GM21447 (cell line): ENCODE measurements around the gene OSBPL2.

Source experiments
- ATAC-seq: cut with Tn5 transposase; IDR thresholded peaks from one replicate; pipeline ENCODE4 v1.9.1; 2021; ENCODE audit not compliant: unreplicated experiment

Gene OSBPL2

DNA sequence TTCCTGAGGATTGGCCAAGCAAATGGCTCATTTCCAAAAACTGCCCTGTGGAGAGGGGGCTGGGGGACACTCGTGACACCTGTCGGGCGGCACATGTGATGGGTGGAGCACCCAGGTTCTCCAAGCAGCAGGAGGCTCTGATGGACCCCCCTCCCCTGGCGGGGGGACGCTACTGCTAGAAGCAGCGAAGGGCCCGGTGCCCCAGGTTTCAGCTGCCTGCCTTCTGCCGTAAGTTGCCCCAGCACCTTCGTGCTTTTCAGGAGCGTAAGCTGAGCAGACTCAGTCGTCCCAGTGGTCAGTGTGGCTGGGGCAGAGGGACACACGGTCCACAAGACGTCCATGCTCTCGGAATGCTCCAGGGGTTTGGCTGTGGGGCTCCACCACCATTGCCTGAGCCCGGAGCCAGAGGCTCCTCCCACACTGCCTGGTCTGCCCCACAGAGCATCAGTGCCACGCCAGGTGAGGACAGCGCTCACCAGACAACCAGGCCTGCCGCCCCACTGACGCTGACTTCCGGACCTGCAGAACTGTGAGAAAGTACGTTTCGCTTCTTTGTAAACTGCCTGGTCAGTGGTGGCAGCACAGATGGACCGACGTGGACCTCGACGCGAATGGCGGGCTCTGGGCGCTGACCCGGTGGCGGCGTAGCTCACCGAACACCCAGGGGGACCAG lies 60.4 kb downstream of the OSBPL2 start:
- ATAC-seq = no peak

DNA sequence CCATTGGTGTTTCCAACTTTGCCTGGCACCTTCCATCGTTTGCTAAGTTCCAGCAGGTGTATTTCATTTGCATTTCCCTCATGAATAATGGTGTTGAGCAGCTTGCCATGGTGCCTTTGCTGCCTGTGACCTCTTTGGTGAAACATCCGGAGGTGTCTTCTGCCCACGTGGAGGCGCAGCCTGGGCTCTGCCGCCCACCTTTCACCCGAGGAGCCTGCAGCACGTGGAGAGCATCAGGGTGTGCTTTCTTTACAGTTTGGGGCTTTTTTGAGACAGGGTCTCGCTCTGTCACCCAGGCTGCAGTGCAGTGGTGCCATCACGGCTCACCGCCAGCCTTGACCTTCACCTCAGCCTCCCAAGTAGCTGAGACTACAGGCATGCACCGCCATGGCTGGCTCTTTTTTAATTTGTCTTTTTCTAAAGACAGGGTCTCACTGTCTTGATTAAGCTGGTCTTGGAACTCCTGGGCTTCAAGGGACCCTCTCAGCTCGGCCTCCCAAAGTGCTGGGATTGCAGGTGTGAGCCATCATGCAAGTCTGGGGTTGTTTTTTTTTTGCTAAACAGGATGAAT lies 61.4 kb downstream of the OSBPL2 start:
- no peak for ATAC-seq

DNA sequence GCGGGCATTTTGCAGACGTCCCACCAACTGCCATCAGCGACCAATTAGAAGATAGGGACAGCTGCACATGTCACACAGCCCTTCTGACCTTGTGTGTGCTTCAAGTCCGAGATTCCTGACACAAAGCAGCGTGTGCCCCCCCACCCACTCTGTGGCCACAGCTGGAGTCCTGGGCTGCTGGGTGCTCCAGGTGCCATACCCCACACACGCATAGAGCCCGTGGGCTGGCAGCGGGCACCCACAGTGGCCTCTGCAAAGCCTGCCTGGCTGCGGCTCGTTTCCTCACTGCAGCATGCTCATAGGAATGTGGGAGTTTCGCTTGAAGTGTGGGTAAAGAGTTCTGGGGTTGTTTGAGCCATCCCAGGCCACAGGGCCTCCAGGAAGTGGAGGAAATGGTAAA lies 62.0 kb downstream of the OSBPL2 start:
- ATAC-seq = no peak

DNA sequence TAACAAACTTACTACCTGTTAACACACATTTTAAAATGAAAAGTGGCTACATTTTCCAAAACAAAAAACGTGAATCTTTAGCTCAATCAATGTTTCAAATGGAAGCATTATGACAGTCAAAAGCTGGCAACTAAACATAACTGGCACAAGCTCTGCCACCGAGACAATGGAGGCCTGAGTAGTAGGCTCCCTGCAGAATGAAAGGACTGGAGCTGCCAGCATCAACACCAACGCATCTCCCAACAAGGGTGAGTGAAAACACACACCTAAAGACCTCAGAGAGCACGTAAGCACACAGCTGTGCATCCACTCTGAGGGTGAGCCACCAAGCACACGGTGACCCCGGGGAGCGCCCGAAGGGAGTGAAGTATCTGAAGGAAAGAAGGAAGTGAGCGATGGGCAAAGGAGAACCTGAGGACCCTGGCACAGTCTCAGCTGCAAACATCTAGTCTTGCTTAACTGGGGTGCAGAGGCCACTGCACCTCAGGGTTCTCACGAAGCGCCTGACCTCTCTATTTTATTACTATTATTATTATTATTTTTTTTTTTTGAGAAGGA lies 62.9 kb downstream of the OSBPL2 start:
- ATAC-seq = no peak

DNA sequence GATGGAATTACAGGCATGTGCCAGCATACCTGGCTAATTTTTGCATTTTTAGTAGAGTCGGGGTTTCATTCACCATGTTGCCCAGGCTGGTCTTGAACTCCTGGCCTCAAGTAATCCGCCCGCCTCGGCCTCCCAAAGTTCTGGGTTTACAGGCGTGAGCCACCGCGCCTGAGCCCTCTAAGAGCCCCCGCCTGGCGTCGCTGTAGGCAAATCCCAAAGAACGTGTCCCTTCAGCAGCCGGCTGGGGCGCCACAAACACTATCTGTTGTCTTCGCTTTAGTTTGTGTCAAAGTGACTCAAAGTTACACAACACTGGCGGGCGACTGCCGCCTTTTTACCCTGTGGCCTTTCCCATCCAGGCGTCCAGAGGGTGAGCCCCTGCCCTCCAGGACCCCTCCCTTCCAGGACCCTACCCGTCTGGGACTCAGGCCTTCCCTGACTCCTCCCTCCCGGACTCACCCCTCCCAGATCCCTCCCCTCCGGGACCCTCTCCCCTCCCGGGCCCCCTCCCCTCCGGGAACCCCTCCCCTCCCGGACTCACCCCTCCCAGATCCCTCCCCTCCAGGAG lies 63.5 kb downstream of the OSBPL2 start:
- peak; percentile 40 for ATAC-seq

DNA sequence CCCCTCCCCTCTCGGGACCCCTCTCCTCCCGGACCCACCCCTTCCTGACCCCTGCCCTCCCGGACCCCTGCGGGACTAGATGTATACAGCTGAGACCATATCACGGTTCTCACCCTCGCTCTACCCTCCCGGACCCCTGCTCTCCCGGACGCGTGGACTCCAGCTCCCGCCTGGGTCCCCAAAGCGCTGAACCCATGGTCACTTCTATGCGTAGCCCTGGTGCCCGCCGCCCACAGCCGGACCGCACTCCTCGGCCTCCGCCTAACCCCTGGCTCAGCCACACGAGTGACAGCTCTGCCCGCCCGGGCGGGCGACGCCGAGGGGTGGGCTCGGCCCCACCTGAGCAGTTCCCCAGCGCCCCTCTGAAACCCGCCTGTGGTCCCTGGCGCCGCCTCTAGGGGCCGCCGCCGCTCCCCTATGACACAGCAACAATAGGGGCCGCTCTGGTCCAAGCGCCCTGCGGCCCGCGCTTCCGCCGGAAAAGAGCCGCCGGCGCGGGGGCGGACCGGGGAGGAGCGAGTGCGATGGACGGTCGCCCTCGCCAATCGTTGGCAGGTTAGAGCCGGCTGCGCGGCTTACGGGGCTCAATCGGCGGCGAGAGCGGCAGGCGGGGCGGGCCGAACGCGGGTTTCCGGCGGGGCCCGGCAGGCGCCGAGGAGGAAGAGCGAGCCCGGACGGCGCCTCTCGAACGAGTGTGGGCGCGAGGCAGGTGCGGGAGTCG lies 64.2 kb downstream of the OSBPL2 start, which contains the start of gene ADRM1:
ADRM1 (plus strand) TSS at position 657 of the 721 bp plus-strand sequence. CDS start 572 bp downstream, outside the sequence.
- peak; percentile 75 for ATAC-seq

DNA sequence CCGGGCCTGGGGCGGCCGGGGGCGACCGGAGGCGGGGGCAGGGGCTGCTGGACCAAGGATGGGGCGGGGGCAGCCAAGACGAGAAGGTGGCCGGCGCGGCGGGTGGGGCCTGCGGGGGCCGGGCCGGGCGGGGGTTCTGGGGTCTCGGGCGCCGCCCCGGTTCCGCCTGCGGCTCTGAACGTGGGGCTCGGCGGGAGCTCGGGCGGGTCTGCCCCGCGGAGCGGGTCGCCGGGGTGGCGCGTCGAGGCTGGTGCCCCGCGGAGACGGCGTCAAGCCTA lies 64.7 kb downstream of the OSBPL2 start:
- no peak for ATAC-seq

DNA sequence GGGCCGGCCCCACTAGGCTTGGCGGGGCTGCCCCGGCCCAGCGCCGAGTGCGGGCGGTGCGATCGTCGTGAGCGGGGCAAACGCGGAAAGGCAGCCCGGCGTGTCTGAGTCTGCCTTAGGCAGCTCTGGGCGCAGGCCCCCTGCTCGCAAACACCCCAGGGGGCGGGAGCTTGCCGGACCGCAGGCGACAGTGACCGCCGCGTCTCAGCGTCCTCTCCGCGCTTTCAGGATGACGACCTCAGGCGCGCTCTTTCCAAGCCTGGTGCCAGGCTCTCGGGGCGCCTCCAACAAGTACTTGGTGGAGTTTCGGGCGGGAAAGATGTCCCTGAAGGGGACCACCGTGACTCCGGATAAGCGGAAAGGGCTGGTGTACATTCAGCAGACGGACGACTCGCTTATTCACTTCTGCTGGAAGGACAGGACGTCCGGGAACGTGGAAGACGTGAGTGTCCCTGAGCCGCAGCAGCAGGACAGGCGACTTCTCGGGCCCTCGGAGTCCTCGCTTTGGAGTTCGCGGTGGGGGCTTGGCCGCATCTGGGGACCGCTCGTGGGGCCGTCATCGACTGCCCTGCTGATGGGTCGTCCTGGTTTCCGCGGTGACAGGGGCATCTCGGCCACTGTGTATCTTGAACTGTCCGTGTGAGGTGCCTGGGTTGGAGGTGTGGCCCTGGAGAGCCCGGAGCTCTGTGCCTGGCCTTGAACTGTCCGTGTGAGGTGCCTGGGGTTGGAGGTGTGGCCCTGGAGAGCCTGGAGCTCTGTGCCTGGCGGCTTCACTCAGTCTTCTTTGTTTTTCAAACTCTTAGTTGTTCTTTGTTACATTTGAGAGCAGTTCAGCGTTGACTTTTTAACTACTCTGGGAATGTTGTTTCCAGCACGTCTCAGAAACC lies 65.3 kb downstream of the OSBPL2 start:
- no peak for ATAC-seq

DNA sequence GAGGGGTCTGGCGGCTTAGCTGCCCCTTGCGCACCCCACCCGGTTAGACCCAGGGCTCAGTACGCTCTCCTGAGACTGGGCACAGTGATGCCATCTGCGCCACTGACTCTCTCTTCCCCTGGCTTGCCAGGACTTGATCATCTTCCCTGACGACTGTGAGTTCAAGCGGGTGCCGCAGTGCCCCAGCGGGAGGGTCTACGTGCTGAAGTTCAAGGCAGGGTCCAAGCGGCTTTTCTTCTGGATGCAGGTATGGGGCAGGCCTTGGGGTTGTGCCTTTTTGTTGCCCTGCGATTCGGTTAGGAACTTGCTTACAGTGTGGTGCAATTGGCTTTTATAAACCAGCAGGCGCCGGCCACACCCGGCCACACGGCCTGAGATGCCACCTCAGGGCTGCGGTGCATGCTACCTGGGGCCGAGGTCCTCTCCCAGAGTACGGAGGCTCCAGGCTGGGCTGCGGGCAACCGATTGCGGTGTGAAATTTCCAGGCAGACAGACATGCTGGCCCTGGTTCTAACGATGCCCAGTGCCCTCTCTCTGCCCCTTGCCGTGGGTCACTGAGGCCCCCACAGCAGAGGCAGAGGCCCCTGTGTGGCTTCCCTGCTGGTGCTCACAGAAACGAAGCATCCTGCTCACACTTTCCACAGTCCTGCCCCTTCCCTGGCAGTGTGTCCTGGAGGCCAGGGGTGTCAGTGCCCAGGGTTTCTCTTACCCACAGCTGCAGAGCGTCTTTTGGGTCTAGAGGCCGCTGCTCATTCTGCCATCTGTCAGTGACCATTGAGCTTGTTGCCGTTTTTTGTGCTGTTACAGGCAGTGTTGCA lies 66.2 kb downstream of the OSBPL2 start:
- no peak for ATAC-seq

DNA sequence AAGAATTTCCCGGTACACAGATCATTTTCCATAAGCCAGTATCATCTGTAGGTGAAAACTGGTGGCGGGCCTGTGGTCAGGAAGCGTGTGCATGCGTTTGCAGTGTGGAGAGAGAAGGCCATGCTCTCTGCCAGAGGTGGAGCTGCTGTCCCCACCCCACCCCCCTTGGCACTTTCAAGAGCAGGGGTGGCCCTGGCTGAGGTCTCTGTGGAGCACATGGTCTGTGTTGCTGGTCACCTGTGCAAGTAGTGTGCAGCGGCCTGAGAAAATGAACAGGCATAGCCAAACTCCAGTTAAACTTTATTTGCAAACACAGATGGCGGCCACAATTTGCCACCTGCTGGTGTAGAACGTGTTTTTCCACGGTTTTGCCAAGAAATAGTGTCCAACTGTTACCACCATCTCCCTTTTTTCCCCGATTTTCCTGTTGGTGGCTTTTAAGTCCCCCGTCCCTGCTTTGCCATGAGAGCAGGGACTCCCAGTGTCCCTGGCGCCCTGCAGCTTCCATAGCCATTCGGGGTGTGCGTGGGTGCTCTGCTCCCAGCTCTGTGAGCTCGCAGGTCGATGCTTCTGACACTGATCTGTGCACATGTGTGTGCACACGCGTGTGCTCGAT lies 66.9 kb downstream of the OSBPL2 start:
- ATAC-seq = no peak

DNA sequence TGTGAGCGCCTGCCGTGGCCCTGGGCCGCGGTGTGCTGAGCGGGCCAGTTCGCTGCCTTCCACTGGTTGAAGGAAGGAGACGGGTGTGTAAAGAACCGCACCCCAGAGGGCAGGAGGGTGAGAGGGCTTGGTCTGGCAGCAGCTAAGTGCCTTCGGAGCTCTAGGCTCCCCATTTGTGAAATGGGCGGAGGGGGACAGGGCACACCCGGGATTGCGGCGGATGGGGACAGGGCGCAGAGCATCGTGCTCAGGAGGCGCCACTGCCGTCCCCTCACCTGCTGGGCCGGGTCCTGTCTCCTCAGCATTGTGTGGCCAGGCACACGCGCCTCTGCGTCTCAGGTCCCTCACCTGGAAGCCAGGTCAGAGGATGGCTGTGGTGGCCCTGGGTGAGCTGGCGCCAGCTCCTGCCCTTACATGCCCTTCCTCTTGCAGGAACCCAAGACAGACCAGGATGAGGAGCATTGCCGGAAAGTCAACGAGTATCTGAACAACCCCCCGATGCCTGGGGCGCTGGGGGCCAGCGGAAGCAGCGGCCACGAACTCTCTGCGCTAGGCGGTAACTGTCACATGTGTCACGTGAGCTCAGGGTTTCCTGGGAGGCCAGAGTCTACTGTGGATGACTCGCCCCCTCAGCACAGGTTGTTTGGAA lies 67.6 kb downstream of the OSBPL2 start:
- no peak for ATAC-seq

DNA sequence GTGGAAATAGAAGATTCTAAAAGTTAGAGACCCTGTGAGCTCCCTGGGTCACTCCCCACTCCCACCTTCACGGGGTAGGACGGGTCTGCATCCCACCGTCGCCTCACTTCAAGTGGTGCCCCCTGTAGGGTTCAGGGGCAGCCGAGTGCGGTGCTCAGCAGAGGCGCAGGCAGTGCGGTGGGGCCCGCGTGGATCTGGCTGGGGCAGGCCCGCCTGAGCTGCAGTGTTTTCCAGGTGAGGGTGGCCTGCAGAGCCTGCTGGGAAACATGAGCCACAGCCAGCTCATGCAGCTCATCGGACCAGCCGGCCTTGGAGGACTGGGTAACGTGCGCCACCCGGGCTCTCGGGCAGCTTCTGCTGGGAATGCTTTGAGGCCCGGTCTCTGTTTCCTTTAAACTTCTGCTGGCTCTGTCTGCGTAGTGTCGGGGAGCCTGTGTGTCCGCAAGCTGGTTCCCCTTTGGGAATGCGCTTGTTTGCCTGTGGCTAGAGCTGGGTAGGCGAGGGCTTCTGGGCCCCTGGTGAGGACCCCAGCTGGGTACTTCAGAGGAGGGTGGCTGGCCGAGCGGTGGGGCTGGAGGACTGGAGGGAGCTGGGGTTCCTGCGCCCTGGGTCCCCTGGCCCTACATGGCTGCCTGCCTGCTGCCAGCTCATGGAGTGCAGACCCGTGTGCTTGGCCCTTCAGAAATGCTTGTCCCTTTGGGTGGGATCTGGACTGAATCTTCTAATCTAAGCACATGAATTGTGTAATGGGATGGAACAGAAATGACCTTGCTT lies 68.3 kb downstream of the OSBPL2 start:
- no peak for ATAC-seq

DNA sequence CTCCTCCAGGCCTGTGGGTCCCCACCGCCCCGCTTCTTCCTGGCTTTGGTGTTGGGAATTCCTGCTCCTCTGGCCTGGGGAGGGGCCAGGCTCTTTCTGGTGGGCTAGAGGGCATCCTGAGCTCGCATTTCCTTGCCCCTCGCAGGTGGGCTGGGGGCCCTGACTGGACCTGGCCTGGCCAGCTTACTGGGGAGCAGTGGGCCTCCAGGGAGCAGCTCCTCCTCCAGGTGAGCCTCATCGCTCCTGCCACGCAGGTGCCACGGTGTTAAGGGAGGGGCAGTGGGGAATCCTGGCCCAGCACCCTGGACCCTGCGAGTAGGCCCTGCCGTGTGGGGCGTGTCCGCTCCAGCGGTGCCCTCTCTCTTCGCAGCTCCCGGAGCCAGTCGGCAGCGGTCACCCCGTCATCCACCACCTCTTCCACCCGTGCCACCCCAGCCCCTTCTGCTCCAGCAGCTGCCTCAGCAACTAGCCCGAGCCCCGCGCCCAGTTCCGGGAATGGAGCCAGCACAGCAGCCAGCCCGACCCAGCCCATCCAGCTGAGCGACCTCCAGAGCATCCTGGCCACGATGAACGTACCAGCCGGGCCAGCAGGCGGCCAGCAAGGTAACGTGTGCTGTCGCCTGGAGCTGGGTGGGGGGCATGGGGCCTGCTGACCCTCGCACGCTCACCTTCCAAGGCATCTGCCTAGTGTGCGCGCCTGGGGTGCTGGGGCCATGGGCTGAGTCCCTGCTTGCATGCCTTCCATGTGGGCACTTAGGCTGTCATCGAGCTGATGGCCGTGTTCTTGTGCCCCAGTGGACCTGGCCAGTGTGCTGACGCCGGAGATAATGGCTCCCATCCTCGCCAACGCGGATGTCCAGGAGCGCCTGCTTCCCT lies 69.1 kb downstream of the OSBPL2 start:
- ATAC-seq = no peak

DNA sequence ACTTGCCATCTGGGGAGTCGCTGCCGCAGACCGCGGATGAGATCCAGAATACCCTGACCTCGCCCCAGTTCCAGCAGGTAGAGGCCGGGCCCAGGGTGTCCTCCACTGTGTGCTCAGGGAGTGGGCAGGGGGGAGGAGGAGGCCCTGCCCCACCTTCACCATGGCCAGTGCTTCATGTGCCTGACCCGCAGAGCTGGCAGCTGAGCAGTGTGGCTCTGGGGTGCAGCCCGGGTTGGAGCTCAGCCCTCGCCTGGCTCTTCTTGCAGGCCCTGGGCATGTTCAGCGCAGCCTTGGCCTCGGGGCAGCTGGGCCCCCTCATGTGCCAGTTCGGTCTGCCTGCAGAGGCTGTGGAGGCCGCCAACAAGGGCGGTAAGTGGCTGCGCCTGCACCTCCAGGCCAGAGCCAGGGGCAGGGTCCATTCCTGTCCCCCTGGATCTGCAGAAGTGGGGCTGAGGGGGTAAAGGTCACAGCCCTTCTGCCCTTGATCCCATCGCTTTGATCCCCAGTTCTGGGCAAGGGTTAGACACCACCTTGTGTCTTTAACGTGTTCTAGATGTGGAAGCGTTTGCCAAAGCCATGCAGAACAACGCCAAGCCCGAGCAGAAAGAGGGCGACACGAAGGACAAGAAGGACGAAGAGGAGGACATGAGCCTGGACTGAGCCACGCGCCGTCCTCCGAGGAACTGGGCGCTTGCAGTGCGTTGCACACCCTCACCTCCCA lies 69.9 kb downstream of the OSBPL2 start:
- no peak for ATAC-seq

DNA sequence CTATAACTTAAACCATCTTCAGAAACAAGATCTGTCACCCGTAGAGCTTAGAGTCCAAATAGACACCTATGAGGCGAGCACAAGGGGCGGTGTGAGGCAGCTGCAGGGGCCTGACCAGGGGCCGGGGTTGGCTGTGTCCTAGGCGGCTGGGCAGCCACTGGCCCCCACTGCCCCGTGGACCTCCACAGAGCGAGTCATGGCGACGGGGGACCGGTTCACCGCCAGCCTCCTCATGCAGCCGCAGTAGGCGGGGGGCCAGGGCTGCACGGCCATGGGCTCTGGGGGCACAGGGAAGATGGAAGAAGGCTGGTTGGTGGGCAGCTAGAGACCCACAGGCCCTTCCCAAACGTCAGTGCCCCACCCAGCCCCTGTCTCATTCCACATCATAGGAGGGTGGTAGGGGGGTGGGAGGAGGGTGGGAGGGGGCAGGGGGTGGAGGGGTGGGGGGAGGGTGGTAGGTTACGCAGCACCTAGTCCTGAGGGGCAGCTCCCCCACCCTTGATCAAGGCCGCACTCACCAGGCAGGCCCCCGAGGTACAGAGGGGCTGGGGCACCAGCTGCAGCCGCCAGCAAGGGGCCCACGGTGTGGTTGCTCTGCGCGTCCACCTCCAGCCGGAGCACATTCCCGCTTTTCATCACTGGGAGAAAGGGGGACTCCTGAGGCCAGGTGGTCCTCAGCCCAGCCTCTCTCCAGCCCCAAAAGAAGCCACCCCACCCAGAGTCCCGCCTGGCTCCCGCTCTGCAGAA lies 71.0 kb downstream of the OSBPL2 start:
- no peak for ATAC-seq
